Measurements from ENCODE around the gene FHOD1.

Gene FHOD1

GRCh38 chr16:67206838-67207248, 40.4 kb downstream of the FHOD1 start:
- no peak for DNase-seq

- no peak for DNase-seq
Measured at GRCh38 chr16:67206129-67206837, 41.0 kb downstream of the FHOD1 start.

- no peak for DNase-seq
Measured at GRCh38 chr16:67204076-67204475, 43.2 kb downstream of the FHOD1 start.

DNA sequence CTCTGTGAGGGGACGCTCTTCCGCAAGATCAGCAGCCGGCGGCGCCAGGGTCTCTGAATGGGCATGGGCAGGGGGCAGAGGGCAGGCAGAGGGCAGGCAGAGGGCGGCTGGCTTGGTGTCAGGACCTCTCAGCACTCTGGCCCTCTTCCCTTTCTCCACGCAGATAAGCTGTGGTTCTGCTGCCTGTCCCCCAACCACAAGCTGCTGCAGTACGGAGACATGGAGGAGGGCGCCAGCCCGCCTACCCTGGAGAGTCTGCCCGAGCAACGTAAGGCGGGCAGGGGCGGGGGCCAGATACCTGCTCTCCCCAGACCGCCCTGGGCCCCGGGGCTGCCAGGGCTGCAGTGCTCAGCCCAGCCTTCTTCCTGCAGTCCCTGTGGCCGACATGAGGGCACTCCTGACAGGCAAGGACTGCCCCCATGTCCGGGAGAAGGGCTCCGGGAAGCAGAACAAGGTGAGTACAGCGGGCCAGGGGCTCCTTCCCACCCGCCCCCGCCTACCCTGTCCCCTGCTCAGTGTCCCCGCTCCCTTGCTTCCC, 44.3 kb downstream of the FHOD1 start:
- no peak for DNase-seq

DNA sequence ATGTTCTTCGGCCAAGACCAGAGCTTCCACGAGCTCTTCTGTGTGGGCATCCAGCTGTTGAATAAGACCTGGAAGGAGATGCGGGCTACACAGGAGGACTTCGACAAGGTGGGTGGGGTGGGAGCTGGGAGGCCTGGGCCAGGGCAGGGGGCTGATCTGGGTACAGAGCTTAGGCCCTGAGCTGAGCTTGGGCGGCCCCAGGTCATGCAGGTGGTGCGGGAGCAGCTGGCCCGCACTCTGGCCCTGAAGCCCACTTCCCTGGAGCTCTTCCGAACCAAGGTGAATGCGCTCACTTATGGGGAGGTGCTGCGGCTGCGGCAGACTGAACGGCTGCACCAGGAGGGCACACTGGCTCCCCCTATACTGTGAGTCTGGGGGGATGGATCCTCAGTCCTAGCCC, 44.9 kb downstream of the FHOD1 start:
- DNase-seq = no peak

DNA sequence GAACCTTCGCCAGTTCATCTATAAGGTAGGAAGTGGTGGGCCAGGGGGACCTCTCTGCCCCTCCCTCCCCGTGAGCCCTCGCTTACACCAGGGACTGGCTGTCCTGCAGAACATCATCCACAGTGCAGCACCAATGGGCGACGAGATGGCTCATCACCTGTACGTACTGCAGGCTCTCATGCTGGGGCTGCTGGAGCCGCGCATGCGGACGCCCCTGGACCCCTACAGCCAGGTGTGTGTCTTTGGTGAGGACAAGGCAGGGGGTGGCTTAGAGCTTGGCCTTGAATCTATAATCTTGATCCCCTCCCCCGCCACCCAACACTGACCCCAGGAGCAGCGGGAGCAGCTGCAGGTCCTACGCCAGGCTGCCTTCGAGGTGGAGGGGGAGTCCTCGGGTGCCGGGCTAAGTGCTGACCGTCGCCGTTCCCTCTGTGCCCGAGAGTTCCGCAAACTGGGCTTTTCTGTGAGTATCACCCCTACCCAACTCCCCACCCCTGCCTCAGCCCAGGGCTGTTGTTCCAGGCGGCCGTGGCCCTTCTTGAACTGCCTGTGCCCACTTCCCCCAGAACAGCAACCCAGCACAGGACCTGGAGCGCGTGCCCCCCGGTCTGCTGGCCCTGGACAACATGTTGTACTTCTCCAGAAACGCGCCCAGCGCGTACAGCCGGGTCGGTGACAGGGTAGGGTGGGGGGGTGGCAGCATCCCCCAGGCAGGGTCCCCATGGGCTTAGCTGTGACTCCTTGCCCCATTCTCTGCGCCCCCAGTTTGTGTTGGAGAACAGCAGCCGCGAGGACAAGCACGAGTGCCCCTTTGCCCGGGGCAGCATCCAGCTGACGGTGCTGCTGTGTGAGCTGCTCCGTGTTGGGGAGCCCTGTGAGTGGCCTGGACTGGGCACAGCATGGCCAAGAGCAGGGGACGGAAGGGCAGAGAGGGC, 45.6 kb downstream of the FHOD1 start:
- DNase-seq = no peak

DNA sequence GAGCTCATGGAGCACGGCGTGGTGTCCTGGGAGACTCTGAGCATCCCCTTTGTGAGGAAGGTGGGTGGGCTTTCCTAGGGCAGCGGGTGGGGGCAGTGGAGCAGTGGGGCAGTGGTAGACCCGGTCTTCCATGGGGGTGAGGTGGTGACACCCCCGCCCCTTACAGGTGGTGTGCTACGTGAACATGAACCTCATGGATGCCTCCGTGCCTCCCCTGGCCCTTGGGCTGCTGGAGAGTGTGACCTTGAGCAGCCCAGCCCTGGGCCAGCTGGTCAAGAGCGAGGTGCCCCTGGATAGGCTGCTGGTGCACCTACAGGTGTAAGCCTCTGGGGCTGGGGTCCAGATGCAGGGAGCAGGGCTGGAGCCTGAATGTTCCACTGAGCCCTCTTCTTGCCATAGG, 46.8 kb downstream of the FHOD1 start:
- DNase-seq = no peak

DNA sequence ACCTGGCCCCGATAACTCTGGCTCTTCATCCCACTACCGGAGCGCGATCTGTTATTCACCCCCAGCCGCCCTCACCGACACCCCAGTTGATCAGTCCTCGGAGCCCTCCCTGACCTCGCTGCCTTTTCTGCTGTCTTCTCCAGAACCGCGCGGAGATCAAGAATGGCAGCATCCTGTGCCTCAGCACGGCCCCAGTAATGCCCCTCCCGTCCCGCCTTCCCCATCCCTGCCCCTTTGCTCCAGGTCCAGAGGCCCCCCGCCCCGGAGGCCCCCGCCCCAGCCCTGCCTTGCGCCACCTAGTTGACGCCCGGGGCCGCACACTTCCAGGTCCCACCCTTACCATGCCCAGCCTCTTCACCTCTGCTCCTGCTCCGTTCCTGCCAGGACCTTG, 47.5 kb downstream of the FHOD1 start:
- no peak for DNase-seq

DNA sequence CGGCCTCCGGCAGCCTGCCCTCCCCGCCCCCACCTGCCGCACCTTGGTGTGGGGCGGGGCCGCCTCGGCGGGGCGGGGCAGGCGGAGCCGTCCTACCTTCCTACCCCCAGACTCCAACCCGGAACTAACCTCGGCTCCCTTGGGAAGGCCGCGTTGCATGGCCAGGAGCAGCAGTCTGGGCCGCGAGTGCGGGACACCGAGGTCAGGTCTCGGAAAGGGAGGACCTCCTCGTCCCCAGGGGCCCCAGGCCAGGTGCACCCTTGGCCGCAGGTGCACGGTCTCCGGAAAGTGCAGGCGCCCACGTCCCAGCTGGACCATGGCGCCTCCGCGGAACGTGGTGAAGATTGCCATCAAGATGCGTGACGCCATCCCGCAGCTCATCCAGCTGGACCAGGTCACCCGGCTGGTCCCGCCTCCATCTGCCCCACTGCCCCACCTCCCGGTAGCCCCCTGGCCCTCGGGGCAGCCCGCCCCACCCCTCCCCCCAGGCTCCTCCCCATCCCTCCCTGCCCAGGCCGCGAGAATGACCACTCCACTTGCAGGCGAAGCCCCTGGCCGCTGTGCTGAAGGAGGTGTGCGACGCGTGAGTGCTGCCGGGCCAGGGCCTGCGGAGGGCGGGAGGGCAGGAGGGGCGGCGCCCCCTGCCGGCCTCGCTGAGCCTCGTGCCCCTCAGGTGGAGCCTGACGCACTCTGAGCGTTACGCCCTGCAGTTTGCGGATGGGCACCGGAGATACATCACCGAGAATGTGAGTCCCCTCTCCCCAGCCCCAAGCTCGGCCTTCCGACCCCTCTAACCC, 48.1 kb downstream of the FHOD1 start, which contains the start of gene ELMO3:
Gene ELMO3 (plus strand): TSS at position 121 of the 797 bp plus-strand sequence. CDS start 196 bp downstream, at position 317.
- DNase-seq = peak; percentile 23

DNA sequence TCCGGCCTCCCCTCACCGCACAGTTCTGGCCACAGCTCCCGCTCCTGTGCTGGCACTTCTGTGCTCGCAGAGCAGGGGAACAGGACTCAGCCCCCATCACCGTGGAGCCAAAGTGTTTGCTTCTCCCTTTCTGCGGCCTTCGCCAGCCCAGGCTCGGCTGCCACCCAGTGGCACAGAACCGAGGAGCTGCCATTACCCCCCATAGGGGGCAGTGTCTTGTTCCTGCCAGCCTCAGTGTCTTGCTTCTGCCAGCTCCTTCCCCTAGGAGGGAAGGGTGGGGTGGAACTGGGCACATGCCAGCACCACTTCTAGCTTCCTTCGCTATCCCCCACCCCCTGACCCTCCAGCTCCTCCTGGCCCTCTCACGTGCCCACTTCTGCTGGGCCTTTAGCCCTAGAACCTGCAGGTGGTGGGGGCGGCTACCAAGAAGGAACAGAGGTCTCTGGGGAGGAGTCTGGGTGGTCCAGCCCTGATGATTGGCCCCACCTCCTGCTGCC, 49.0 kb downstream of the FHOD1 start:
- peak; percentile 63 for DNase-seq

DNA sequence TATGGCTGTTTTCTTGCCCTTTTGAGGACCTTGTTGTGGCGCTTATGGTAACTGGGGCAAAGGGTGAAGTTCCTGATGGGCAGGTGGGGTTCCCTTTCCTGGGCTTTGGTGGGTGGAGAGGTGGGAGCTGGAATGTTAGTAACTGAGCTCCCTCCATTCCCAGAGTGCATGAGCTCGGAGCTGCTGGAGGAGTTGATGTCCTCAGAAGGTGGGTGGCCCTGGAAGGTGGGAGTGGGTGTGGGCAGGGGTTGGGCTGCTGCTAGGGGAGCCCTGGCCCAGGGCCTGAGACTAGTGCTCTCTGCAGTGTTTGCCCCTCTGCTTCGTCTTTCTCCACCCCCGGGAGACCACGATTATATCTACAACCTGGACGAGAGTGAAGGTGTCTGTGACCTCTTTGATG, 49.6 kb downstream of the FHOD1 start:
- no peak for DNase-seq

DNA sequence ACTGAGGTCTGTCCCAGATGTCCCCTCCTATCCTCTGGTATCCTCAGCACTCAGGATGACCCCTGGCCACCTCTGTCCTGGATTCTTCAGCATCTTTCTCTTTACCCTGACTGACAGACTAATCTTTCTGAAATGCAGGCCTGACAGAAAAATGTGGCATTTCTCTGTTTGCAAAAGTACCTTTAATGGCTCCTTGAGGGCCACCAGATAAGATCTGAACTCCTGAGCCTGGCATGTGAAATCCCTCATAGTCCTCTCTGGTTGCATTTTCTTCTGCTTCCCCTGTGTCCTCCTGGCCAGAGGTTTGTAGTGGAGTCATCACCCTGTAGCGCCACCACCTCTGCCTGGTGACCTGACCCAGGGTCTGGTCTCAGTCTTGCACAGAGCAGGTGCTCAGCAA, 50.4 kb downstream of the FHOD1 start:
- DNase-seq = no peak

DNA sequence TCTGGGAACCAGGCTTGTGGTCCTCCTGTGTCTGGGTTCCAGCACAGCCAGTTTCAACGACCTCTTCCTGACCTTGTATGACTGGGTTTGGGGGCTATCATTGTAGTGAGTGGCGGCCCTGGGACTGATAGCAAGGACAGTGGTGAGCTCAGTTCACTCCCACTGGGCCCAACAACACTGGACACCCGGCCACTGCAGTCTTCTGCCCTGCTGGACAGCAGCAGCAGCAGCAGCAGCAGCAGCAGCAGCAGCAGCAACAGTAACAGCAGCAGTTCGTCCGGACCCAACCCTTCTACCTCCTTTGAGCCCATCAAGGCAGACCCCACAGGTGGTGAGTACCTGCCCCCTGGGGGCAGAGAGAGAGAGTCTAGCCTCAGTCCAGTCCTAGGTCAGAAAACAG, 51.6 kb downstream of the FHOD1 start:
- DNase-seq = no peak

DNA sequence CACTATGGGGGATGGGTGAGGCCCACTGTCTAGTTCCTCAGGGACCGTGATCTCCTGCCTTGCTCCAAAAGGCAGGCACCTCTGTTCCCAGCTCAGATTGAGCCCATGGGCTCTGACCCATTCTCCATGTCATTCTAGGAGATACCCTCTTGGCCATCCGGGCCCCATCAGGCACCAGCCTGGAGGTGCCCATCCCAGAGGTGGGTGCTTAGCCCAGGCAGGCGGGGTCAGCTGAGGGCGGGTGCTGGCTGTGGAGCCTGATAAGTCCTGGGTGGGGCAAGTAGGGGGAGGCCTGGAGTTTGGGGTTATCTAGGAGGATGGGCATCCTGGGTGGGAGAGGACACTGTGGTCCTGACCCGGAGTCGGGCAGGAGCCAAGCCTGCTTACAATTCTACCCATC, 53.0 kb downstream of the FHOD1 start:
- DNase-seq = no peak

DNA sequence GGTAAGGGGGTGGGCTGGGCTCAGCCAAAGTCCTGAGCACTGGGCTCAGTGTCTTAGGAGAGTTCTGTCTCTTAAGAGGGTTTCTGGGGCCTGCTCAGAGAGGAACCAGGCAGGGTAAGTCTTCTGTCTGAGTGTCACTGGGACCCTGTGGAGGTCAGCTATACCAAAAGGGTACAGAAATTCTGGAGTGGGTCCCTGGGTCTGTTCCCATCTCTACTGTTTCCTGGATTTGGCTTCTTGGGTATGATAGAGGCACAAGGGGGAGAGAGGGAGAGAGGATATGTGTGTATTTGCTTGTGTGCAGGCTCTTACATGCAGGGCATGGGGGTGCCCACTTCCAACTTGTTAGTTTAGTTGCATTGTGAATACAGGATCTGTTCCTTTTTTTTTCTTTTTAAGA, 53.7 kb downstream of the FHOD1 start:
- no peak for DNase-seq

DNA sequence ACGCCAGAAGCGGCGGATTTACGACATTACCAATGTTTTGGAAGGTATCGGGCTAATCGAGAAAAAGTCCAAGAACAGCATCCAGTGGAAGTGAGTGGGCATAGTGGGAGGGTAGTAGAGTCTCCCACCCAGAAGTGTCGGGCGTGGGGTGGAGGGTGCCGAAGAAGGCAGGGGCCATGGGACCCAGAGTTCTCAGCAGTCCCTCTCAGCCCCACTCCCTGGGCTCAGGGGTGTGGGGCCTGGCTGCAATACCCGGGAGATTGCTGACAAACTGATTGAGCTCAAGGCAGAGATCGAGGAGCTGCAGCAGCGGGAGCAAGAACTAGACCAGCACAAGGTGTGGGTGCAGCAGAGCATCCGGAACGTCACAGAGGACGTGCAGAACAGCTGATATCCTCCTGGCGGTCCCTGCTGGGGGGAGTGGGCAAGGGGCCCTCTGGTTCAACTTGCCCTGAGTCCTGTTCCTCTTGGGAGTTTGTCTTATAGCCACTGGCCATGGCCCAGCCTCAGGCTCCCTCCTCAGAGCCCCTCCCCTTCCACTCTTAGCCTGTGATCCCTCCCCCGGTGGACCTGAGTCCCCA, 54.4 kb downstream of the FHOD1 start:
- DNase-seq = no peak

GRCh38 chr16:67191995-67192681, 55.1 kb downstream of the FHOD1 start, which contains the start of gene E2F4:
TSS of gene E2F4 (plus strand) at chr16:67192155. CDS start at chr16:67192228, 73 bp downstream.
- DNase-seq = peak; percentile 55

DNA sequence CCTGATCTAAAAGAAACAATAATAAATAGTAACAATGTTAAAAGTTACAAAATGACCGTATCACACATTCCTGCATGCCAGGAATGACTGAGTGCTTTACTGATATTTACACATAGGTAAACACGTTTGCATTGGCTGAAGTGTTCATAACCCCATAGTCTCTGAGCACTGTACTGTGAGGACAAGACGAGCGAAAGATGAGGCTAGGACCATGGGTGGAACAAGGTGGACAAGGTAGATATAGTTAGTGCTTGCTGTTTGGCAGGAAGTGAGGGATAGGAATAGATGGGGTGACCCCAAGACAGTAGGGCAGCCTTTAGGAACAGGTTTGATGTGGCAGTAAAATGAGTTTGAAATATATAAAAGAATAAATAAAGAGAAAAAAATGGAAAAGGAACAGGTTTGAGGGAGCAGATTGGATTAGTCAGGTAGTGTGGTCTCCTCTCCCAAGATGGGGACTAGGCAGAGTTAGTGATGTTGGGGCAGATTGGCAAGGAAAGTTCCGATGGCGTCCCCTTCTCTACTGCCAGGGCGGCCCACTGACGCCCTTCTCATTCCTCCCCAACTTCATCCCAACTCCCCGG, 55.8 kb downstream of the FHOD1 start:
- DNase-seq = no peak

DNA sequence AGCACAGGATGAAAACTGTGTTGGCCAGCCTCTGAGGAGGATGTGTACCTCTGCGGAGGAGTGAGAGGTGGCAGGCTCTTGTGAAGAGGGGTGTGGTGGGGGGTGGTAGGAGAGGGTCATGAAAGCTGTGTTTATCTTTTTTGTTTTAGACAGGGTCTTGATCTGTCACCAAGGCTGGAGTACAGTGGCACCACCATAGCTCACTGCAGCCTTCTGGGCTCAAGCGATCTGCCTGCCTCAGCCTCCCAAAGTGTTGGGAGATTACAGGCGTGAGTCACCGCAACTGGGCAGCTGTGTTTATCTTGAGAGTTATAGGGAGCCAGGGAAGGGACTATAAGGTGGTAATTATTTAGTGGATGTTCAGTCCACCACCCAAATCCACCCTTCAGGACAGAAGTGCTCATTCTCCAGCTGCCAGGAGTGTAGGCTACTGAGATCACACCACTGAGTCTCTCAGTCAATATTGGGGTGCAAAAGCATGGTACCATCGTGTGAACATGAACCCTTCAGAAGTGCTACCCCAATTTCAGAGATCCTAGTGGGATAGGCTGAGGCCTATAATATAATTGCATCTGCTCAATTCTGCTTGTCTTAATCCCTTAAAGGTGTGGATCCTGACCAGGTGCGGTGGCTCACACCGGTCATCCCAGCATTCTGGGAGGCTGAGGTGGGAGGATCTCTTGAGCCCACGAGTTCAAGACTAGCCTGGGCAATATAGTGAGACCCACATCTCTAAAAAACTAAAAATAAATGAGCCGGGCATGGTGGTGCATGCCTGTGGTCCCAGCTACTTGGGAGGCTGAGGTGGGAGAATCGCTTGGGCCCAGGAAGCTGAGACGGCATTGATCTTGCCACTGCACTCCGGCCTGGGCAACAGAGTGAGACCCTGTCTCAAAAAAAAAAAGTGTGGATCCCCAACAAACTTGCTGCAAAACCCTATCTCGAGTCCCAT, 56.6 kb downstream of the FHOD1 start:
- no peak for DNase-seq

- no peak for DNase-seq
Measured at GRCh38 chr16:67190041-67190440, 57.2 kb downstream of the FHOD1 start, which contains the start of gene EXOC3L1. TSS of gene EXOC3L1 (minus strand) at chr16:67190136. CDS start at chr16:67189676, 460 bp downstream.

All from DMS79 treated with DMSO at 0.1 percent for 48 hours (cell line).